ENCODE results near the gene NME7.

DNA sequence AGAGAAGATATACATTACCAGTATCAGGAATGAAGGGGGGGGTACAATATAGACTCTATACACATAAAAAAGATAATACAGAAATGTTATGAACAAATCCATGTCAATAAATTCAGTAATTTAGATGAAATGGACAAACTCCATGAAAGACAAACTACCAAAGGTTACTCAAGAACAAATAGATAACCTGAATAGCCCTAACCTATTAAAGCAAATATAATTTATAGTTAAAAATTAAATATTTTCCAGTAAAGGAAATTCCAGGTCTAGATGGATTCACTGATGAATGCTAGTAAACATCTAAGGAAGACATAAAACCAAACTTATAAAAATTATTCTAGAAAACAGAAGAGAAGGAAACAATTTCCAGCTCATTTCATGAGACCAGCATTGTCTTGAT, 13.6 kb upstream of the NME7 start:
- TF ChIP-seq, protein P1, sequence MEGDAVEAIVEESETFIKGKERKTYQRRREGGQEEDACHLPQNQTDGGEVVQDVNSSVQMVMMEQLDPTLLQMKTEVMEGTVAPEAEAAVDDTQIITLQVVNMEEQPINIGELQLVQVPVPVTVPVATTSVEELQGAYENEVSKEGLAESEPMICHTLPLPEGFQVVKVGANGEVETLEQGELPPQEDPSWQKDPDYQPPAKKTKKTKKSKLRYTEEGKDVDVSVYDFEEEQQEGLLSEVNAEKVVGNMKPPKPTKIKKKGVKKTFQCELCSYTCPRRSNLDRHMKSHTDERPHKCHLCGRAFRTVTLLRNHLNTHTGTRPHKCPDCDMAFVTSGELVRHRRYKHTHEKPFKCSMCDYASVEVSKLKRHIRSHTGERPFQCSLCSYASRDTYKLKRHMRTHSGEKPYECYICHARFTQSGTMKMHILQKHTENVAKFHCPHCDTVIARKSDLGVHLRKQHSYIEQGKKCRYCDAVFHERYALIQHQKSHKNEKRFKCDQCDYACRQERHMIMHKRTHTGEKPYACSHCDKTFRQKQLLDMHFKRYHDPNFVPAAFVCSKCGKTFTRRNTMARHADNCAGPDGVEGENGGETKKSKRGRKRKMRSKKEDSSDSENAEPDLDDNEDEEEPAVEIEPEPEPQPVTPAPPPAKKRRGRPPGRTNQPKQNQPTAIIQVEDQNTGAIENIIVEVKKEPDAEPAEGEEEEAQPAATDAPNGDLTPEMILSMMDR (conservative IDR thresholded peaks at IDR 0.05; ENCODE audit: low read depth, low read length): no peak
- TF ChIP-seq EZH2 (IDR thresholded peaks at IDR 0.05; ENCODE audit: borderline replicate concordance, low read depth, low read length, poor library complexity, severe bottlenecking): no peak

Measured in A673 (cell line).